ENCODE results near the gene ZNF606.
"Not testable (repeated sequence)": the region's sequence is repeated elsewhere in the genome, so short reads cannot be mapped to it uniquely, and the experiment has no call there.

Gene ZNF606

DNA sequence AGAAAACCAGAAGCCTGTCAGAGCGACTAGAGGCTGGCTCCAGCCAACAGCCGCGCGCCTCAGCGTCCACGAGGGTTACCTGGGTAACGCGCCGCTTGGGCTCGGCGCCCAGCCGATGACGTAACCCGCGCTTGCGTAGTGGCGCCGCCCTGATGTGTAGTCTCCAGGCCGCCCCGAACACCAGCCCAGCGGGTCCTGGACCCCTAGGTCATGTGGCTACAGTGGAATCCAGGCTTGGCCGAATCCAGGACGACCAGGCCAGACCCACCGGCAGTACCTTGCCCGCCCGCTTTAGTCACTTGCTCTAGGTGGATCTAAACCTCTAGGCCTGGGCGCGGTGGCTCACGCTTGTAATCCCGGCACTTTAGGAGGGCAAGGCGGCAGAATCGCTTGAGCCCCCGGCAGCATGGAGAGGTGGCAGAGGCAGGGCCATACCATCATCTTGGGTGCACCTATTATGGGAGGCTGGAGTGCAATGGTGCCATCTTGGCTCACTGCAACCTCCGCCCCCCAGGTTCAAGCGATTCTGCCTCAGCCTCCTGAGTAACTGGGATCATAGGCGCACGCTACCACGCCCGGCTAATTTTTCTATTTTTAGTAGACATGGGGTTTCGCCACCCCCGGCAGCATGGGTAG lies 7.2 kb upstream of the ZNF606 start:
- DNase-seq (ENCODE audit: low spot score), result peak; percentile 75

- no peak for DNase-seq (ENCODE audit: low spot score)
These were observed 6.7 kb upstream of the ZNF606 start for GRCh38 chr19:58009301-58009665.

DNA sequence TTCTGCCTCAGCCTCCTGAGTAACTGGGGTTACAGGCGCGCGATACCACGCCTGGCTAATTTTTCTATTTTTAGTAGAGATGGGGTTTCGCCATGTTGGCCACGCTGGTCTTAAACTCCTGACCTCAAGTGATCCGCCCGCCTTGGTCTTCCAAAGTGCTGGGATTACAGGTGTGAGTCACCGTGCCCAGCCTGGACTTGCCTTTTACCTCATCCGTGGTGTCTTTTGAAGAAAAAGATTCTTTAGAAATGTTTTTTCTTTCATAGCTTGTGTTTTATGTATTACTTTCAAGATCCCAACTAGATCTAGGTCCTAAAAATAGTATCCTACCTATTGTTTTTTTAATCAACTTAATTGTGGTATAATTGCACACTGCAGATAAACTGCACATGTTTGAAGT lies 6.3 kb upstream of the ZNF606 start:
- not testable (repeated sequence) for DNase-seq (ENCODE audit: low spot score)

- DNase-seq (ENCODE audit: low spot score), result no peak
These were observed 4.7 kb upstream of the ZNF606 start for GRCh38 chr19:58007285-58007684.

- no peak for DNase-seq (ENCODE audit: low spot score)
These were observed 681 bp upstream of the ZNF606 start for GRCh38 chr19:58003174-58003828.

DNA sequence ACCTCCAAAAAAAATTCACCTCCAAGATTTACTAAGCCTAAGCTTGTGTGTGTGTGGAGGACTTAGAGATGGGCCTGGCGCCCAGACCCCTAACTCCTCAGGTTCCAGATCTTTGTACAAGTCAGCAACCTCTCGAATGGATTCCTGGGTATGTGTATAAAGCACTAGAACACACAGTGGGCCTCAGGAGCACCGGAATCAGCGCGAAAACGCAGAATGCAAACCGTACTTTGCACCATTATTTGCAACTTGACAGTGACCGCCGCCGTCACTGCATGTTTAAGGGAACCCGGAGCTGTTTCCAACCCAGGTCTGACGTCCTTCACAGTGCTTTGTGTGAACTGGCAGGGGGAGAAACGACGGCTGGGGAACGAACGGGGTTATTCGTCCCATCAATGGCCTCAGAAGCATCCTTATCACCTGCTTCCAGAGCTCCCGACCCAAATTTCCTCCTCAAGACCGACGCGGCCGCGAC lies 688 bp downstream of the ZNF606 start:
- peak; percentile 31 for DNase-seq (ENCODE audit: low spot score)

DNA sequence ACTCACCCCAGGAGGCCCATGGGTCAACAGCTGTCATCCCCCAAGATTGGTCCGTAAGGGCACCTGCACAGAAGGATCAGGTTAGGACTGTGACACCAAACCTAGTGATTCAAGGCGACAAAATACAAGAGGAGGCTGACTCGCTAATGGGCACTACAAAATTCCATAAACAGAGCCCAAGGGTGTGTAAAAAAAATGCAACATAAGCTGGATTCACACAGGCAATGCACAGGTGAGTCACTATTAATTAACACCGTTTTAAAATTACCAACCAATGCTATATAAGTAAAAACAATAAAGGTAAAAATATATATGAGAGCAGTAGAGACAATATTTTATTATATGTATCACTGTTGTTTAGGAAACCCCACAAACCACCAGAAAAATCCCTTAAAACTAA lies 1.9 kb downstream of the ZNF606 start:
- DNase-seq (ENCODE audit: low spot score), result no peak

DNA sequence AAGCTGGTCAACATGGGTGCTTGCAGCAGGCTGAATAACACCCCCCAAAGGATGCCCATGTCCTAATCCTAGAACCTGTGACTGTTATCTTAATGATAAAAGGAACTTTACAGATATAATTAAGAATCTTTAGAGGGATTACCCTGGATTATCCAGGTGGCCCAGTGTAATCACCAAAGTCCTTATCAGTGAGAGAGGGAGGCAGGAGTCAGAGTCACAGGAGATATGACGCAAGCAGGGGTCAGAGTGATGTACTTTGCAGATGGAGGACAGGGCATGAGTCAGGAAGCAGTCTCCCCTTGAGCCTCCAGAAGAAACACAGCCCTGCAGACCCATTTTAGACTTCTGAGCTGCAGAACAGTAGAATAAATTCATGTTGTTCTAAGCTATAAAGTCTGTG lies 9.8 kb downstream of the ZNF606 start:
- DNase-seq (ENCODE audit: low spot score), result no peak

GRCh38 chr19:57978586-57979289 lies 23.9 kb downstream of the ZNF606 start:
- DNase-seq (ENCODE audit: low spot score), result no peak

GRCh38 chr19:57974434-57974833 lies 28.2 kb downstream of the ZNF606 start, which contains the start of gene C19orf18:
Gene C19orf18, minus strand, starts transcription at chr19:57974534. Its CDS starts 102 bp downstream, at chr19:57974432.
- DNase-seq (ENCODE audit: low spot score), result no peak

- DNase-seq (ENCODE audit: low spot score), result no peak
These were observed 37.9 kb downstream of the ZNF606 start for GRCh38 chr19:57964761-57965160.

GRCh38 chr19:57961785-57962184 lies 40.8 kb downstream of the ZNF606 start:
- DNase-seq (ENCODE audit: low spot score), result no peak

GRCh38 chr19:57954996-57955395 lies 47.6 kb downstream of the ZNF606 start:
- no peak for DNase-seq (ENCODE audit: low spot score)

DNA sequence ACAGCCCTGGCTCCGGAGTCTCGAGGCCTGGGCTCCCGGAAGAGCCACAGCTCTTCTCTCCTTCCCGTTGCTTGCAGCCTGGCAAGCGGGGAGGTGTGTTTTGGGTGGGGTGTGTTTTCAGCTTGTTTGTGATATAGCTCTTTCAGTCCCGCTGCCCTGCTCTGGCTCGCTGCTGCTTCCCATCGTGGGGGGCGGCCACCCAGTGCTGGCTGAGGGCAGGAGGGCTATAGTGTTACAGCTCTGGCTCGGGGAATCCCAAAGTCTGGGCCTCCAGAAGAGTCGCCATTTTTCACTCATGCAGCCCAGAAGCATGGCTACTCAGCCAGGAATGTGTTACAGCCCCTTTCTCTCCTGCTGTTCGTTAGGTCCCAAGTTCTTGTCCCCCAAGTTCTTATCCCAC lies 52.9 kb downstream of the ZNF606 start:
- no peak for DNase-seq (ENCODE audit: low spot score)

- no peak for DNase-seq (ENCODE audit: low spot score)
These were observed 53.3 kb downstream of the ZNF606 start for GRCh38 chr19:57949296-57949695.

DNA sequence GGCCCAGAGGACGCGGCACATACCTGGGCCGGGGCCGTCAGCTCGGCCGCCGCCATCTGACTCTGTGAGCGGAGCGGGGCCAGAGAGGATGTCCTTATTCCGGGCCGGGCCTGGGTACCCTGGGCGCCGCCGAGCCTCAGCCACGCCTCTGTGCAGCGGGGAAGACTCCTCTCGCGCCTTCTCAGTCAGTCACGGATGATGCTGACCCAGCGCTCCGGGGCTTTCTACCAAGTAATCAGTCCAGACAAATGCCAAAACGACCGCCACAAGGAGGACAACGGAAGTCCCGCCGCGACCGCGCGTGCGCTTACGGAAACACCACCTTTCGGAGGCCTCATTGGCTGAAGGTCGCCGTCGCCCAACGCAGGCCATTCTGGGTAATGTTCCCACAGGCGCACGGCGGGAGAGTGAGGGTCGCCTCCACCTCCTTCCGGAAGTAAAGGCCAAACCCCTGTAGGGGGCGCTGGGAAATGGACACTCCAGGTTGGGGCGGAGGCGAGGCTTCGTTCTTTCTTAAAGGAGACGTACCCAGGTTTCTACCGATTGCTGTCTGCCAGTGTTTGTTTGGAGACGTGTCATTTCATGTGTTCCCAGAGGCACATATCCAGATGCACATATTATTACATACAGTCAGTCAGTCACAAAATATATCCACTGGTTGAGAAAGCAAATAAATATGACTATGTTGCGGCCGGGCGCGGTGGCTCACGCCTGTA lies 55.0 kb downstream of the ZNF606 start, which contains the start of gene ZNF256:
Gene ZNF256 (minus strand): TSS at position 288 of the 716 bp plus-strand sequence. CDS start 232 bp downstream, at position 56.
- peak; percentile 95 for DNase-seq (ENCODE audit: low spot score)

GRCh38 chr19:57947088-57947418 lies 55.6 kb downstream of the ZNF606 start:
- DNase-seq (ENCODE audit: low spot score), result no peak

GRCh38 chr19:57946316-57946715 lies 56.3 kb downstream of the ZNF606 start:
- DNase-seq (ENCODE audit: low spot score), result no peak

DNA sequence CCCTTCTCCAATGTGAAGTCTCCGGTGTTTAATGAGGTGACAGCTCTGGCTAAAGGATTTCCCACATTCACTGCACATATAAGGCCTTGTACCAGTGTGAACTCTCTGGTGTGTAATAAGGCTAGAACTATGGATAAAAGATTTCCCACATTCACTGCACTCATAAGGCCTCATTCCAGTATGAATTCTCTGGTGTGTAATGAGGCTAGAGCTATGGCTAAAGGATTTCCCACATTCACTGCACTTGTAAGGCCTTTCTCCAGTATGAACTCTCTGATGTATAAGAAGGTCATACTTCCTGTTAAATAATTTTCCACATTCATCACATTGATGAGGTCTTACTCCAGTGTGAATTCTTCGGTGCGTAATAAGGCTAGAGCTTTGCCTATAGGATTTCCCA lies 61.0 kb downstream of the ZNF606 start:
- DNase-seq (ENCODE audit: low spot score), result no peak

GRCh38 chr19:57935731-57936130 lies 66.9 kb downstream of the ZNF606 start:
- DNase-seq (ENCODE audit: low spot score), result no peak

DNA sequence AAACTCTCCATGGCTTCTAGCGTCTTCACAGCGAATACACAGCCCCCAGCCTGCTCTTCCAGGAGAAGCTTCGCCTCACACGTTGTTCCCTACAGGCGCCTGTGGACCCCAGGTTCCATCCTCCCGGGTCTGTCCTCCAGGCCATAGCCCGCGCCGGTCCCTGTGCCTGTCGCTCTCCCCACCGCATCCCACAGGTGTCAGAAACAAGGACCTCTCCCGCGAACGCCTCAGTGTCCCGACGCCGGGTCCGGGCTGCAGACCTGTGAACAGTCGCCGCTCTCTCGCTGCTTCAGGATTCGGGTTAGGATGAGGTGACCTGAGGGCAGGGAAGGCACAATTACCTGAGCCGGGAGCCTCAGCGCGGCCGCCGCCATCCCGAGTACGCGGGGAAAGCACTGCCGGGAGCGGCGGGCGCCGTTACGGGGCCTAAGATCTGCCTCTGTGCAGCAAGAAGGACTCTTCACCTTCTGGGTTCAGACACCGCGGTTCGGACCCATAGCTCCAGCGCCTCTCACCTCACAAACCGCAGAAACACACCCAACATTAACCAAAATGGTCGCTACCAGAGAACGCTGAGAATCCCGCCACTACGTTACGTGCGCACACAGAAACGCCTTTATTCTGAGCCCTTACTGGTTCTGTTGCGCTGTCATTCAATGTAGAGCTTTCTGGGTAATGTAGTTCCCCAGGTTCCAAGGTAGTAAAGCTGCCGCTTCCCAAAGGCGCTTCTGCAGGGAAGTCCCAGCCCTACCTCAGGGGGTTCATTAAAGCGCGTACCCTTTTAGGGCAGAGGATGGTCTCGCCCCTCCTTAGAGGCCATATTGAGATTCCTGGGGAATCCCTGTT lies 67.6 kb downstream of the ZNF606 start, which contains the start of gene ZNF418:
Gene ZNF418 (minus strand): TSS at position 583 of the 846 bp plus-strand sequence. CDS start 1,580 bp downstream, outside the sequence.
- peak; percentile 75 for DNase-seq (ENCODE audit: low spot score)
